NCI-H1092 (cell line): ENCODE measurements around the gene MAP3K21.
A peak's percentile ranks its signal among the peaks of the same experiment; 100 is the strongest.

Source experiments
- DNase-seq: peaks from one replicate; lab custom pipeline; 2025; lab: John Stamatoyannopoulos, UW

The MAP3K21 gene

GRCh38 chr1:233327651-233328141 is at the start of gene MAP3K21:
Gene MAP3K21 (plus strand): TSS chr1:233327724. CDS start chr1:233328029, 305 bp downstream.
- peak; percentile 32 for DNase-seq

- no peak for DNase-seq
Measured at GRCh38 chr1:233278631-233279030, 48.9 kb upstream of the MAP3K21 start.

GRCh38 chr1:233279971-233280370 is 47.6 kb upstream of the MAP3K21 start:
- DNase-seq, result no peak

- DNase-seq, result no peak
Measured at GRCh38 chr1:233281711-233282581, 45.6 kb upstream of the MAP3K21 start.

GRCh38 chr1:233282582-233282886 is 45.0 kb upstream of the MAP3K21 start:
- no peak for DNase-seq

GRCh38 chr1:233289676-233290075 is 37.8 kb upstream of the MAP3K21 start:
- DNase-seq, result peak; percentile 46

GRCh38 chr1:233290396-233291034 is 37.0 kb upstream of the MAP3K21 start:
- no peak for DNase-seq

- DNase-seq, result no peak
Measured at GRCh38 chr1:233293556-233294446, 33.7 kb upstream of the MAP3K21 start.

GRCh38 chr1:233294913-233295236 is 32.6 kb upstream of the MAP3K21 start:
- DNase-seq, result no peak

GRCh38 chr1:233295237-233295974 is 32.1 kb upstream of the MAP3K21 start, which contains the start of gene PCNX2:
Gene PCNX2 (minus strand): TSS chr1:233295725. CDS start chr1:233295478, 247 bp downstream.
- peak; percentile 56 for DNase-seq

- no peak for DNase-seq
Measured at GRCh38 chr1:233295975-233296322, 31.6 kb upstream of the MAP3K21 start.

- DNase-seq, result no peak
Measured at GRCh38 chr1:233299450-233299849, 28.1 kb upstream of the MAP3K21 start.

GRCh38 chr1:233300326-233300725 is 27.2 kb upstream of the MAP3K21 start:
- DNase-seq, result no peak

- peak; percentile 6 for DNase-seq
Measured at GRCh38 chr1:233304489-233305102, 22.9 kb upstream of the MAP3K21 start.

- no peak for DNase-seq
Measured at GRCh38 chr1:233313434-233314155, 13.9 kb upstream of the MAP3K21 start.

- no peak for DNase-seq
Measured at GRCh38 chr1:233315718-233316301, 11.7 kb upstream of the MAP3K21 start.

- DNase-seq, result no peak
Measured at GRCh38 chr1:233316473-233316872, 11.1 kb upstream of the MAP3K21 start.

GRCh38 chr1:233319272-233319671 is 8.3 kb upstream of the MAP3K21 start:
- no peak for DNase-seq

- no peak for DNase-seq
Measured at GRCh38 chr1:233320023-233320422, 7.5 kb upstream of the MAP3K21 start.

GRCh38 chr1:233323718-233324117 is 3.8 kb upstream of the MAP3K21 start:
- DNase-seq, result no peak
